ENCODE measurements around the gene RPL10. TPM values are rescaled to one million over a fixed set of nuclear protein-coding genes. Genes with fewer than 3 reads are reported as not detected.

The RPL10 gene
- total RNA-seq, 2 experiments from 2014 or later = 3,597 to 3,654 TPM

Small RNA genes lying within 50 kb of the gene (microRNA-seq; reads per million reads assigned to microRNA genes)
- not detected for gene MIR6858 (ENCODE audit: borderline microRNAs expressed, borderline number of aligned reads, borderline replicate concordance)

Other genes with a start within 250 kb of the RPL10 start
- gene OPN1MW, start 215.8 kb upstream of the RPL10 start, total RNA-seq = not detected
- not detected for gene OPN1MW2, start 178.6 kb upstream of the RPL10 start, total RNA-seq
- not detected for gene OPN1MW3, start 140.8 kb upstream of the RPL10 start, total RNA-seq
- gene TEX28, start 103.3 kb upstream of the RPL10 start, total RNA-seq = not detected
- gene TKTL1, start 102.6 kb upstream of the RPL10 start, total RNA-seq = under 1 TPM; 0.15 to 0.21 TPM
- 1,000 to 10,000 TPM; 1,023 to 1,032 TPM for gene FLNA, start 23.7 kb upstream of the RPL10 start, total RNA-seq
- gene EMD, start 19.1 kb upstream of the RPL10 start, total RNA-seq = 10 to 100 TPM; 75.8 to 79.1 TPM
- gene DNASE1L1, start 10.9 kb downstream of the RPL10 start, total RNA-seq = 10 to 100 TPM; 12.5 to 13.3 TPM
- 10 to 100 TPM; 58.6 to 66.4 TPM for gene TAFAZZIN, start 13.2 kb downstream of the RPL10 start, total RNA-seq
- gene ATP6AP1, start 30.3 kb downstream of the RPL10 start, total RNA-seq = 10 to 100 TPM; 30.8 to 31.6 TPM
- gene GDI1, start 38.8 kb downstream of the RPL10 start, total RNA-seq = 100 to 1,000 TPM; 119 to 121 TPM
- 10 to 100 TPM; 61.1 to 61.9 TPM for gene FAM50A, start 45.8 kb downstream of the RPL10 start, total RNA-seq
- gene PLXNA3, start 59.9 kb downstream of the RPL10 start, total RNA-seq = 10 to 100 TPM; 33.7 to 35.2 TPM
- 10 to 100 TPM; 45.5 to 47.7 TPM for gene LAGE3, start 80.9 kb downstream of the RPL10 start, total RNA-seq
- gene UBL4A, start 88.2 kb downstream of the RPL10 start, total RNA-seq = 10 to 100 TPM; 49.5 to 53.3 TPM
- 10 to 100 TPM; 14.4 to 16.1 TPM for gene SLC10A3, start 92.3 kb downstream of the RPL10 start, total RNA-seq
- 10 to 100 TPM; 21.4 to 28.4 TPM for gene FAM3A, start 117.9 kb downstream of the RPL10 start, total RNA-seq
- 10 to 100 TPM; 65.8 to 70.4 TPM for gene G6PD, start 148.5 kb downstream of the RPL10 start, total RNA-seq
- 10 to 100 TPM; 39.4 to 45.9 TPM for gene IKBKG, start 149.2 kb downstream of the RPL10 start, total RNA-seq
- gene CTAG1A, start 186.8 kb downstream of the RPL10 start, total RNA-seq = not detected
- gene CTAG1B, start 220.9 kb downstream of the RPL10 start, total RNA-seq = not detected